Fibroblast of skin of left quadriceps (primary cell): ENCODE data around the gene NT5M.

Experiments used
- DNase-seq, 2 experiments: peaks; one replicate each; pipeline ENCODE4 v3.0.0-alpha.2; 2013; ENCODE audit warnings: low read depth in 2 of 2

NT5M gene

GRCh38 chr17:17393976-17394375 is 90.8 kb downstream of the NT5M start:
- DNase-seq = no peak

- DNase-seq = no peak
Measured at GRCh38 chr17:17394494-17394893, 91.3 kb downstream of the NT5M start.

GRCh38 chr17:17395246-17395802 is 92.2 kb downstream of the NT5M start:
- DNase-seq = no peak

GRCh38 chr17:17395885-17396284 is 92.7 kb downstream of the NT5M start:
- no peak for DNase-seq
